NCI-H1105 treated with DMSO at 0.1 percent for 48 hours (cell line): ENCODE results near the gene NPL.
A peak's percentile ranks its signal among the peaks of the same experiment; 100 is the strongest.

Experiments
- DNase-seq: peaks from one replicate; lab custom pipeline; 2025; lab: John Stamatoyannopoulos, UW

Gene NPL

DNA sequence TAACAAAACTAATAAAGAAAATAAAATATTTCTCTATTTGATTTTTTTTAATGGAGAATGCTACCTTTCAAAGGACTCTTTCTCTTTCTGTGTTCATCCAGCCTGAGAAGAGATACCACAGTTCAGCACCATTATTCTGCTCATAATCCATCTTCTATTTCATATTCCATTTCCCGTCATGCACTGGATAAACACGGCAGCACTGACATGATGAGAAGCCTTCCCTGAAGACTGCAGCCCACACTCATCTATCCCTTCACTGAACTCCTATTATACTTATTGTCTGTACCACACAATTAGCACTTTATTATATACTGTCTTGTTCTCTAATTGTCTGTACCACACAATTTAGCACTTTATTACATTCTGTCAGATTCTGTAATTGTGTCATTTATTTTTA lies 10.7 kb upstream of the NPL start:
- no peak for DNase-seq

DNA sequence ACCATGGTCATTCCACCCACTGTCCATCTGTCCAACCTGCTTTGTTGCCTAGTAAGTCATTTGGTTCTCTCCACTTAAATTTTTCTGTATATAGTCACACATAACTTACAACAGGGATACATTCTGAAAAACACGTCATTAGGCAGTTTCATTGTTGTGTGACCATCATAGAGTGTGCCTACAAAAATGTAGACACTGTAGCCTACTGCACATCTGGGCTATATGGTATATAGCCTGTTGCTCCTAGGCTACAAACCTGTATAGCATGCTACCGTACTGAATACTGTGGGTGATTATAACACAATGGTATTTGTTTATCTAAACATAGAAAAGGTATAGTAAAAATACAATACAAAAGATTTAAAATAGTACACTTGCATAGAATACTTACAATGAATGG lies 10.0 kb upstream of the NPL start:
- no peak for DNase-seq

DNA sequence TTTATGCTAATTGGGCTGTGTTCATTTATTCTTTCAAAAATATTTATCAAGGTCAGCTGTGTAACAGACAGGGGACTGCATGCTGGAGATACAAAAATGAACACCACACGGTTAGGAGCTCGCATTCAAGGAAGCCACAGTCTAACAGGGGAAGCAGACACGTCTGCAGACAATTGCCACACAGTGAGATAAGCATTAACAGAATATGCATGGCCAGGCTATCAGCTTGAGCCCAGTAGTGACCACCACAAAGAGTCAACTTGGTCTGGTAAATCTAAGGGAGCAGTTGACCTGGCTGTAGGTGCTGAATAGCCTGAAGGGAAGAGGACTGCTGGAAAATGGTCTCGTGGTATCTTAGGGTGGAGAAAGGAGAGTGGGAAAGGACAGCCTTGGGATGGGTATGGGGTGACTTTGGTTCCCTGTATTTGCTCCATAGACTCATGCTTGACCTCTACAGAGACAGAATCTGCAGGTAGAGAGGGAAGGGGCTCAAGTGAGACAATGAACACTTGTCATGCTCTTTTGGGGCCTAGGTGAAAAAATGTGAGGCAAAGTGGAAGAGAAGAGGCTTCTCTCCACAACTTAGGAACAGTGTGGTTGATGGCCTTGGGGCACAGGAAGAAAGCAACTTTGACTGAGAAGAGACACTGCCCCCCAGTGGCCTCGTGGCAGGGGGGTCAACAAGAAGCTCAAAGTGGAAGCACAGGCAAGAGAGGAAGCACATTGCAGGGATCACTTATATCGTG lies 7.6 kb upstream of the NPL start:
- DNase-seq: peak; percentile 70

DNA sequence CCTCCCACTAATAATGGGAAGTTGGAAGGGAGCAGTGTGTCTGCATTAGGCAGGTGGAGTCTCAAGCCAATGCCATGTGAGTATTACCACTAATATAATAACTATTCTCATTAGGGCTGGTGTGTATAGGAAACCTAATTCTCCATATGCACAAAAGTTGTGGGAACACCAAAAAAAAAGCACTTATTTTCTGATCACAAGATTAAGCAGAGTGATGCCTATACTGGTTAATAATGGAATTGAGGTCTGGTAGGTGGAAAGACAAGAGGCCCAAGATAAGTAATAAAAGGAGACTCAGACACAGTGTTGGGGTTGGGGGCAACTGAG lies 7.0 kb upstream of the NPL start:
- no peak for DNase-seq

DNA sequence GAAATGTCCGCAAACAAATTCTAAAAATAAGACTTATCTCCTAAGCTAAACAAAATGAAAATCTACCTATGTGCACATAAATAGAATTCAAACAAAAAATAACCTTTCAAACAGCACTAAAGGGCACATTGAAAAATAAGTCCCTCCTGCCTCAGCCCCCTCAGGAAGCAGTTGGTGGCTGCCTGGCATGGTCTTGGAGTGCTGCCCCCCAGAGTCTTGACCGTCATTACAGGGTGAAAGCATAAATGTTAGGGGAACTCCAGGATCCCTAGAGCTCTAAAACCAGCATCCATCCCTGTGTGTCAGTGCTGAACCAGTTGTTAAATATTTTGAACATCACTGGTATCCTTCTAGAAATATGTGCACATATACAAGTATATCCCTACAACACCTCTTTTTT lies 6.5 kb upstream of the NPL start:
- DNase-seq: no peak

DNA sequence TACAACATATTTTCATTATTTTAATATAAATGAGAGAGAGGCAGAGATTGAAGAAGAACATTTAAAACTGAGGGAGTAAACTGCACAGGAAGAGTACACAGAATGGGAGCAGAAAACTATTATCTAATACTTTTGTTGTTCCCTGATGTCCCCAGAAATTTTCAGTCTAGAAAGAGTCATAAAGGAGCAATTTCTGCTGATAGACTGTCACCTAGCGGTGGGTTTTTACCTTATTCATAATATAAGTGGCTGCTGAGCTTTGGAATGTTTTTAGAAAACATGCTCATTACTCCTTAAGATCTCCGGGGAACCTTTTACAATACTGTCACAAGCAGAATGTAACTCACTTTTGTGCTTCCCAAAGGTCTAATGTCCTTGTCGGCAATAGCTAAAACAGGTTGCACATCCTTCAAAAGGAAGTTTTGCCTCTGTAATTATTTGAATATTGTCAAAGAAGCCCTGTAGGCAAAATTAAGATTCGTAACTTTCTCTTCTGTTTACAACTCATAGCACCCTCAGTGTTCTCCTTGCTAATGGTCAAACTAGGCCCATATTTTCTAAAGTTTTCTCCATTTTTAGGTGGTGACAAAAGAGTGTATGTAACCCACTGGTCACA lies 4.9 kb upstream of the NPL start:
- DNase-seq: peak; percentile 46

DNA sequence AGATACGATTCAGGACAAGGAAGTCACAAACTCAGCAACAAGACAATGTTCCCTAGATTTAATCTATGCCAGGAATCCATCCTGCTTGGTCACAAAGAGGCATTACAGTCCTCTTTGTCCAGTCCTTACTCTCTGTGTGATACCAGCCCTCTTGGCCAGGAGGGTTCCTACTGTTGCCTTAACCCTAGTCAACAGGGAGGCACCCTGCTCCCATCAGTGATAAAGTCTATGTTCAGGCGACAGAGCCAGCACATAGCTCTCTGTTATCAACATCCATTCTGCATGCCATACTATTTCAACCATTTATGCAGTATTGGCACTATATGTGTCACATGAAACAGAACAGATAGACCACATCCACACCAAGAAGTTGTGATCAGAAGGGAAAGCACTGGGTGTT lies 4.4 kb upstream of the NPL start:
- no peak for DNase-seq

DNA sequence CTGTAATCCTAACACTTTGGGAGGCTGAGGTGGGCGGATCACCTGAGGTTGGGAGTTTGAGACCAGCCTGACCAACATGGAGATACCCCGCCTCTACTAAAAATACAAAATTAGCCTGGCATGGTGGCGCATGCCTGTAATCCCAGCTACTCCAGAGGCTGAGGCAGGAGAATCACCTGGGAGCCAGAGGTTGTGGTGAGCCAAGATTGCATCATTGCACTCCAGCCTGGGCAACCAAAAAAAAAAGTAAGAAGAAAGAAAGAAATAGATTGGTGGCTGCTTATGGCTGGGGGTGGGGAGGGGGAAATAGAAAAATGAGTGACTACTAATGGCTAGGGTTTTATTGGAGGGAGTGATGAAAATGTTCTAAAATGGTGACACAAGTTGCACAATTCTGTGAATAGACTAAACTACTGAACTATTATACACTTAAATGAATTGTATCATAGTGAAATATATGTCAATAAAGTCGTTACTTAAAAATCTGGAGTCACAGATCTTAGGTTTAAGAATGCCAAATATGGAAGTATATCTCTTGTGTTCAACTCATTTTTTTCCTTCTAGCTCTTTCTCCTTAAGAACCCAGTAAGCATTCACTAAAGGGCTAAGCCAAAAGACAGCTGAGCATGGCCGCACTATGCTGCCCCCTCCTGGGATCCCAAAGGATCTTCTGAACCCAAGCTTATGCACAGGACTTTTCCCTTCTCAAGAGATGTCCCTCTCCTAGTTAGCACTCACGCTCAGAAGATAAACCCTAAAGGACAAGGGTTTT lies 3.2 kb upstream of the NPL start:
- DNase-seq: peak; percentile 58

DNA sequence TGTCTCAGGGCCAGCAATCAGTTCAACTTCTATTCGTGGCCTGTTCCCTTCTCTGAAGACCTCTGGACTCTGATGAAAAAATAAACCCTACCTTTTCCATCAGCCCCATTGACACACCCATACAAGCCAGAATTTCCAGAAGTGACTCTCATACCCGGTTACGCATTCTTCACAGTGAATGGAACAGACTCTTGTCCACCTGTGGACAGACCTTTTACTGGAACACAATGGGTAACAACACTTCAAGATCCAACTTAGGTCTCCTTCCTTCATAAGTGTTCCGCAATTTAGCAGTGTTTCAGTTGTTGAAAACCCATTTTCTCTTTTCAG lies 2.6 kb upstream of the NPL start:
- DNase-seq: no peak

DNA sequence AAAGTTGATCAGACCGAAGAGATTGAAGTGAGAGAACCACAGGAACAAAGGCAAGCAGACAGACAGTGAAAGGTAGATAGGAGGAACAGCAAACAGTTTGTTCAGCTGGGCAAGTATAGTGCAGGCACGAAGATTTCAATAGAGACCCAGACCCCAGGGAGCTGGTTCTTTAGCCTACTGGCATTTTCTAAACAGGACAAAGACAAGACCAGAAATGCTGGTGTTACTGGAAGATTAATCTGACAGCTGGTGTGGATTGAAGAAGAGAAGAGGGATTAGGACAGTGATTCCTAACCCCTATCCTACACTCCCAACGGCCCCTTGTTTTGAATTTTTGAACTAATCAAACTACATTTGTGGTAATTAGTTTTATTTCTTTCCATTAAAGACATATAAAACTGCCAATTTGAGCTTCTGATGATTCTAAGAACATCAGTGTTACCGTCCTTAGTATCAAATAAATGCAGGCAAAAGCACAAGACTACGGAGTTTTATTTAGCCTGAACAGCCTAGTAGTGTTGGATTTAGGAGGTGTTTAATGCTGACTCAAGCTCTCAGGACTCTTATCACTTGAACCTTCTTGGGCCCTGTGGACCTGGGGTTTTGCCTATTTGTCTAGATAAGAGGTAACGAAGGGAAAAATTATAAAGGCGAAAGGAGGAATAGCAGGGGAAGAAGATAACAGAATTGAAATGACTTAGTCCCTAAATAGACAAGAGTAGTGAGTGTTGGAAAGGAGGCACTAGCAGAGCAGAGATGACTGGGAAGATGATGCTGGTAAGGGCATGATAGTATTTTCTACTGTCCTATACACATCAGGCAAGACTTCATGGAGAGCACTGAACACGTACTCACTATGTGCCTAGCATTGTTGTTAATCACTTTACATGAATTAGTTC lies 2.0 kb downstream of the NPL start:
- DNase-seq: no peak

DNA sequence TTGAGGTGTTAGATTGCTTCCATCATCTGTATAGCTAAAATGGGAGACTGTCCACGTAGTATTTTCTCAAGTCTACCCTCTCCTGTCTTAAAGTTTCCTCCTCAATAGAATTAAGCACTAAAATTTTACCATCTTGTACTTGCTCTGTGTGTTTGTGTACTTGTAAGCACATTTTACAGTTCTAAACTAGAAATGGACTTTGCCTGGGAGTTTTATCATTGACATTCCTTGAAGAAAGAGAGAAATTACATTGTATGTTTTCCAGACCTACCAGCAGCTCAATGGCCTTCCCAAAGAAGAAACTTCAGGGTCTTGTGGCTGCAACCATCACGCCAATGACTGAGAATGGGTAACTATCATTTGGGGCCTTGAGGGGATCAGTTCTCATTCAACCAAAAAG lies 4.5 kb downstream of the NPL start:
- DNase-seq: no peak

DNA sequence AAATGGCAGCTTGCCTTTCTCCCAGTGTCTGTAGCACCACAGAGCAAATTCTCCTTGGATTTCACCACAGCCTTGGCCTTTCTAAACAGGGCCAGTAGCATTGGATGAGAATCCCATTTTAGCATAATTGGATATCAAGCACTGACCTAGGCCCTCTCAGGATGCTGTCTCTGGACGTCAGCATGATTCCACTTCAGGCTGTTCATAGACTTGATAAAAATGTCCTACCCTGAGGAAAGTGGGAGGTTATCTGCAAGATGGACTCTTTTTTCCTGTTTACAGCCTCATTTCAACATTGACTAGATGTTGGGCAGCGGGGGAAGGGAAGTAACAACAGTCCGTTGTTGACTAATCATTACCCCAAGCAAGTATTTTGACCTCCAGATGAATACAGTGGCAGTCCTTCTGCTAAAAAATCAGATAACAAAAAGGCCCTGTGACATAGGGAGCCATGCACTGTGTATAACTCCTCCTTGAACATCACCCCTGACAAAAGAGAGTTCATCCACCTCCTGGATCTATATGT lies 5.2 kb downstream of the NPL start:
- no peak for DNase-seq

DNA sequence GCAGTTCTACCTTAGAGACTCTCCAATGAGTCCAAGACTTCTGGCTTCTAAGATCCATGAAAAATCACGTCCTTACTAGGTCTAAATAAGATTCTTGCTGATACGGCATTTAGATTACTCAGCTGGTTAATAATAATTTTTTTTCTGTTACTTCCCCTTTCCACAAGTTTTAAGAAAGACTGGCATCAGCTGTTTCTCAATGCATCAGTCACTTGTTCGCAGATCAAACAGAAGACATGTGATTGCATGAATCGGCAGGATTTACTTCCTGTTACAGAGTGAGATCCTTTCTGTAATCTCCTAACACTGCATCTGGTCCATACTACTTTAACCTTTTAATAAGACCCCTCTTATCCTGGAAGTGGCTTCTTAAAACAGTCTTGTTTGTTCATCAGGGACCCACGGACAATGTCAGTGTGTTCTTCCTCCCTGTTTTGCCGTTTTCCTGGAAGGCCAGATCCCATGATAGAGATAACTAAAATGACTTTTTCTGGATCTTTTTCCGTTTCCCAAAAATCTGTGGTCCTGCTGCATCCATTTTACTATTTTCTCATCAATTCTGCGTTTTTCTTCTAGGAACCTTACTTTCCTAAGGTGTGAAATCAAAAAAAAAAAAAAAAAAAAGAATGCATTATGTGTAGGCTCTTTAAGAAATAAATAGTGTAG lies 6.1 kb downstream of the NPL start:
- DNase-seq: no peak

DNA sequence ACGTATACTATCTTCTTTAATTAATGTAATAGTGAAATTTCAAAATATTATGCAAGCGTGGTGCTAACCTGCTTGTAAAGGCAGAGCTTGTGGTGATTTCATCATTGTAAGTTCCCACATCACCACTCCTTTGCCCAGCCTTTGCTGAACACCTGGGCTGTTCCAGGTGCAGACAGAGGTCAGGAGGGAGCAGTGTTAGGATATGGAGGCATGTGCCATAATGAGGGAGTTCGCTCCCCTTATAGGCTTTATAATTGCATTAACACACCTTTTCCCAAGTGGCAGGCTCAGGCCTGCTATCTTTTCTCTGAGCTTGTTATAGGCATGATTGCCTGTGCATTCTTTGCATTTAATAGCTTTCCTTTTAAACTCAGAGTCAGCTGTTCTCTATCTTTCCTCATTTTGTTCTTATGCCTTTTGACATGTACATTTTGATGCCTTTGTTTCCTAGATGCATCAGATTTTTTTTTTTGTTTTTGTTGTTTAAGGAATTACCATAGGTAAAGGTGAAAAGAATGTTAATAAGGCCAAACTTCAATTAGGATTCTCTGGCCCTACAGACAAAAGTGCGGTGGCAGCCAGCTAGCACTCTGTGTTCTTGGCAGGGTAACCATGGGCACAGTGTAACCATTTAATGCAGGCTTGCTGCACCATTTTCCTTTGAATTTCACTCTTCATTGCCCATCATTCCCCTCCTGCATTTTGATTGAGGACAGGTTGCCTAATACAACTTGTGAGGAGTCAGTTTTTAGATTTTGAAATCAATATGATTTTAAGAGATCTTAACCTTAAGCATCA lies 12.6 kb downstream of the NPL start:
- peak; percentile 73 for DNase-seq

DNA sequence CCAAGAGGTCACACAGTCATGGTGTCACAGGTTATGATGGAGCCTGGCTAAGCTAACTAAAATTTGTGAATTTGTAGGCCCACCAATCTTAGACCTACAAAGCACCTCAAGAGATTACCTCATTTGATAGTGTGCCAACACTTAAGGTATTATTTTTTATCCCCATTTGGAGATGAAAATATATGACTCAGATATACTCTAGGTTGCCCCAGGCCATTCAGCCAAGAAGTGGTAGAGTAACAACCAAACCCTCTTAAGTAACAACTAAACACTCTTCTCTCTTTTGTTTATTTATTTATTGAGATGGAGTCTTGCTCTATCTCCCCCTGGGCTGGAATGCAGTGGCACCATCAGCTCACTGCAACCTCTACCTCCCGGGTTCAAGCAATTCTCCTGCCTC lies 14.3 kb downstream of the NPL start:
- DNase-seq: no peak

DNA sequence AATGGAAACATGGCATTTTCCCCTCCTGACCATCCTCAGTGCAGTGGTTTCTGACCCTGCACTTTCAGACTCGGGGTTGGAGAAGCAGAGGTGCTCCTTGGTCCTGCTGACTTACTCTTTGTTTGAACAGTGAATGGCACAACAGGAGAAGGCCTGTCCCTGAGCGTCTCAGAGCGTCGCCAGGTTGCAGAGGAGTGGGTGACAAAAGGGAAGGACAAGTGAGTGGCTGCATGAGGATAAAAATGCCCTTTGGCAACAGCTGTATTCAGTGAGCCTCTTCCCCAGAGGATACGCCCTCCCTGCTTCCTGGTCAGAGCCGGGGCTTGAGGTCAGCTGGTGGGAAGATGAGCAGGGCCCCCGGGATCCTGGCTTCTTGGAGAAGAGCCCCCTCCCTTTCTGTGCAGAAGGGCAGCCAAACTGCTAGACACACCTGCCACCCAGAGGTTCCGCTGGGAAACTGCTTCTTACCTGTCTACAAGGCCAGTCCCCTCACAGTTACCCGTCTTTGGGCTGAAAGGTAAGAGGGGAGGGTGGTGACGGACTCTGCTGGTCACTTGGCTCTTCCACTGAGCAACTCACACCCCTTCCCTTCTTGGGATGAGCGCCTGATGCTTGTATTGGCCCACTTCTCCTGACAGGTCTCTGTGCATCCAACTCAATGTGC lies 16.6 kb downstream of the NPL start:
- DNase-seq: no peak

DNA sequence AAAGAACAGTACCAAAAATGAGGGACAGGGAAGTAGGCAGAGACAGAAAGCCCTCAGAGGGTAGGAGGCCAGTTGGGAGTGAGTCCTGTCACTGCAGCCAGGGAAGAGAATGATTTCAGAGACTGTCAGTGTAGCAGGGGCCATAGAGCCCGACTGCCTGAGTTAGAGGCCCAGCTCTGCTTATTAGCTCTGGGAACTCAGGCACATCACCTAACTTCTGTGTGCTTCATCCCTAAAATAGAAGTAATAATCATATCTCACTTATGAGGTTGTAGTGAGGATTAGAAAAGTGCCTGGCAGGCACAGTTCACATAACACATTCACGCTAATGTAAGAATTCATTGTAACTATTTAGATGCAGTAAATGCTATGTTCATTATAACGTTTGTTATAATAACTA lies 18.3 kb downstream of the NPL start:
- DNase-seq: no peak

DNA sequence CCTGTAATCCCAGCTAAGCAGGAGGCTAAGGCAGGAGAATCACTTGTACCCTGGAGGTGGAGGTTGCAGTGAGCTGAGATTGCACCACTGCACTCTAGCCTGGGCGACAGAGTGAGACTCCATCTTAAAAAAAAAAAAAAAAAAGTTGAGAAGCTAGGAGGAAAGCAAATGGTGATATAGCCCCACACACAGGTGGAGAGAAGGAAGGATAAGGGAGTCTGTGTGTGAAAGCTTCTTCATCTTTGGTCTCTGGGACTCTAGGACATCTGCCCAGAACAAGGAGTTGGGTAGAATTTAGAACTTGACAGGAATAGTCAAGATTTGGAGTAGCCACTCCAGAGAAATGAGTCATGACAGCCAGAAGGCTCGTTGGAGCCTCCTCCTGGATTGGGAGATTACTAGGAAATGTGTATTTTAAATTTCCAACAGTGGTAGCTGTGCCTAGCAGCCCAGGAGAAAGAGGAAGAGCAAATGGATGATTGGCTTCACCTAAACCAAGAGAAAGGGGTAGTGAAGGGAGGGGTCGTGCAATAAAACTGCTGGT lies 19.9 kb downstream of the NPL start:
- no peak for DNase-seq

DNA sequence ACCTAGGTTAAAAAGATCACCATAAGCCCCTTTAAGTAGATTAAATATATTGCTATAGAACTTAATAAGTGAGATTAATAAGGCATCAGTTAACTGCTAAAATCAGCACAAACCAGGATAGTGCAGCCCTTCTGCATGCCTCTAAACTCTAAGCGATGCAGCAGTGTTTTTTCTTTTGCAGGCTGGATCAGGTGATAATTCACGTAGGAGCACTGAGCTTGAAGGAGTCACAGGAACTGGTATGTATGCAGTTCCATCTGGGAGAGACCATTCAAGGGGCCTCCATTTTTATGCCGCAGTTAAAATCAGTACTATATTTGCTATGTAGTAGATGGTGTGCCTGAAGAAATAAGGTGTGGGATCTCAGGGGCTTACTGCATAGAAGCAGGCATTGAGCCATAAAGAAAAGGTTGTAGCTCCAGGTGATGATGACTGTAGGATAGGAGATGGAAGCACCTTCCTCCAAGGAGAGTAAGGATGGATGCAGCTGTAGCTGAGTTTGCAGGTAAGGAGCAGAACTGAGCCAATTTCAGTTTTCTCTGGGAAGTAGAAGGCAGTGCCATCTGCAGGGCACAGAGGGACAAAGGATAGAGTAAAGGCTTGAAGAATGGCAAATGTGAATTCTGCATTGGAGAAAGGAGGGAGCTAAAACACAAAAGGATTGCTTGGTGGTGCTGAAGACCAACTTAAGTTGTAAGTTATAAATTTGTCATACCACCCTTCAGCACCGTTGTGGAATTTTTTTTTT lies 22.6 kb downstream of the NPL start:
- DNase-seq: peak; percentile 8
